ENCODE results near the gene GALNT15.

Gene GALNT15

GRCh38 chr3:16247282-16248061 lies 73.0 kb downstream of the GALNT15 start:
- in situ Hi-C loops (cut with HindIII; ENCODE audit: low sequenced_read_pairs): no loop called here

DNA sequence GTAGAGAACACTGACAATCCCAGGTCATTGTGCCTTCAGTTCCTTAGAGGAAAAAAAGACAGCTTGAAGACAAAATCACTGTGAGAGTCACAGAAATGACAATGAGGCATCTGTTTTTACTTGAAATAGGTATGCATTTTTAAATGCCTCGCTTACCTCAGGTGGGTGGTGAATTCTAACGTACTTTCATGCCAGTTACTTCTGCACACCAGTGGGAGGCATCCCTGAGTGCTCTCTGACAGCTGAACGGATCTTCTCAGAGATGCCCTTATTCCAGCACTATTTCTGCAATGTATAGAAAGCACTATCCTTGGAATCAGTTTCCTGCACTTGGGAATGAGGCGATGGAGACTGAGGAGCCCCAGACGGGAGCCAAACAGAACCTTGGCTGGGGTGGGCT lies 74.1 kb downstream of the GALNT15 start:
- in situ Hi-C loops (cut with HindIII; ENCODE audit: low sequenced_read_pairs): no loop called here

GRCh38 chr3:16249336-16249735 lies 74.9 kb downstream of the GALNT15 start:
- in situ Hi-C loops (cut with HindIII; ENCODE audit: low sequenced_read_pairs): no loop called here

- in situ Hi-C loops (cut with HindIII; ENCODE audit: low sequenced_read_pairs): no loop called here
These were observed 75.4 kb downstream of the GALNT15 start for GRCh38 chr3:16249886-16250285.

- in situ Hi-C loops (cut with HindIII; ENCODE audit: low sequenced_read_pairs): no loop called here
These were observed 77.0 kb downstream of the GALNT15 start for GRCh38 chr3:16251316-16252085.

GRCh38 chr3:16252243-16252978 lies 77.9 kb downstream of the GALNT15 start:
- in situ Hi-C loops (cut with HindIII; ENCODE audit: low sequenced_read_pairs): no loop called here

DNA sequence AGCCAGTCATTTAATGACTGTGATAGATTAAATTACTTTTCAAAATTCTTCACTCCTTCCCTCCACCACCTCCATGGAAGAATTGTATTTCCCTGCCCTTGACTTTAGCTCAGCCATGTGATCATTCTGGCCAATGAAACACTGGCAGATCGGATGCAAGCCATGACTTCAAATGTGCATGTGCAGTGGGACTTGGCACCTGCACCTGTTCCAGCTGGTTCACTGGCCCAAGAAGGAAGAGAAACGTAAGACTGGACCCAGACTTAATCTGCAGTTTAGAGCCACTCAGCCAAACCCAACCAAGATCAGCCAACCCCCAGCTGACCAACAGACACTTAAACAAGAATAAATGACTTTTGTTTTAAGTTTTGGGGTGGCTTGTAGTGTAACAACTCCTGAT lies 78.5 kb downstream of the GALNT15 start:
- in situ Hi-C loops (cut with HindIII; ENCODE audit: low sequenced_read_pairs): no loop called here

GRCh38 chr3:16253601-16254000 lies 79.1 kb downstream of the GALNT15 start:
- in situ Hi-C loops (cut with HindIII; ENCODE audit: low sequenced_read_pairs): no loop called here

DNA sequence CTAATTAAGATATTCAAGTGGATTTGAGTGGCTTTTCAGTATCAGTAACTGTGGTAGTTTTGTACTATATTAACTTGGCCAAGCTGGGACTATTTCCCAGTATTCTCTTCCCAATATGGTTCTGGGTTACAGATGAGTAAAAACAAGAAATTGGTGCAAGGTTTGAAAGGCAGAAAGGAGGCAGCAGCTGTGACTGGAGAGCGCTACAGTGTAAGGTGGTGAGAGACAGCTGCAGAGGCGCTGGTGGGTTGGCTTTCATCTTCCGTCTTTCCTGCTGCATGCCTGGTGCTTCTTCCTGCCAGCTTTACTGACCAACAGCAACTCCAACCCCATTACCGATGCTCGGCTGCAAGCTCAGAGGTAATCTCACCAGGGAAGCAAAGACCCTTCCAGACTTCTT lies 80.4 kb downstream of the GALNT15 start:
- in situ Hi-C loops (cut with HindIII; ENCODE audit: low sequenced_read_pairs): no loop called here

DNA sequence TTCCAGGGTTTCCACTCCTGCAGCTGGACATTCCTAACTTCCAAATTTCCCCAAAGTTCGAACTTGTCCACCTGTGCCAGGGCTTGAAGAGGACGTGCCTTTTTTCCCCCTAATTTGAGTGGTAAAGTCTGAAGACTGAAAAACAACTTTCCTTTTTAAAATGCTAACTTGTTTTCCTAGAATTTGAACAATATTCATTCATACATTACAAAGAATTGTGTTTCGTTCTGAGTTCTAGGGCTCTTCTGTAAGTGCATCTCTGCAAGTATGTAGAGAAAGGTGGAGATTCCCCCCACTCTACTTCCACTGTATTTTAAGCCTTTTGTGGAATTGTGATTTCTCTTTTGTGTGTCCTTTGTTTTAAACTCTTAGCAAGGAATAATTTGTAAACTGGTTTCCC lies 80.8 kb downstream of the GALNT15 start:
- in situ Hi-C loops (cut with HindIII; ENCODE audit: low sequenced_read_pairs): no loop called here

GRCh38 chr3:16255726-16256125 lies 81.2 kb downstream of the GALNT15 start:
- in situ Hi-C loops (cut with HindIII; ENCODE audit: low sequenced_read_pairs): no loop called here

DNA sequence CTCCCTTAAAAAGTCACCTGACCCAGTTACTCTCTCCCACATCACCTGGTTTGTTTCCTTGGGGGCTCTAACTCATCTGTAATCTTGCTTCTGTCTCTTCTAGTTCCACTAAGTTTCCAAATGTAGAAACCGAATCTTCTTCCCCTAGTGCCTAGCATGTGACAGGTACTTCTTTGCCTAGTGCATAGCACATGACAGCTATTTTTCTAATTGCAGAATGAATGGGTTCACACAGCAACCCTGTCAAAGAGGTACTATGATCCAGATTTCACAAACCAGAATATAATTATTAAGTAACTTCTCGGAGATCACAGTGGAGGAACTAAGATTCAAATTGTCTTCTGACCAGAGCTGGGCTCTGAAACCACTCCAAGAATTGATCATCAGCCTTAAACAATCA lies 82.8 kb downstream of the GALNT15 start:
- in situ Hi-C loops (cut with HindIII; ENCODE audit: low sequenced_read_pairs): no loop called here

DNA sequence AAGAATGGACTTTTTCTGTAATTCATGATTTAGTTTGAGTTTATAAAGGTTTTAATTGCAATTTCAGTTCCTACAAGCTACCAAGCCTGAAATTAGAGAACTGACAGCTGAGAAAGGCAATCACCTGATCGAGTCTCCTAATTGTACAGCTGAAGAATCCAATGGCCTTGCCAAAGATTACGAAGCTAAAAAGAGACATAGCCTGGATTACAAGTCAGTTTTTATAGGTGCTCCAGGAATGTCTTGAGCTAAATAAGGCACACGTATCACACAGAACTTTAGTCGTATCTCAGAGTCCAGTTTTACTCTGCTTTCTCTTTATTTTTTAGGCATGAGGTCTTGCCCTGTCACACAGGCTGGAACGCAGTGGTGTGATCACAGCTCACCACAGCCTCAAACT lies 83.7 kb downstream of the GALNT15 start:
- in situ Hi-C loops (cut with HindIII; ENCODE audit: low sequenced_read_pairs): no loop called here

DNA sequence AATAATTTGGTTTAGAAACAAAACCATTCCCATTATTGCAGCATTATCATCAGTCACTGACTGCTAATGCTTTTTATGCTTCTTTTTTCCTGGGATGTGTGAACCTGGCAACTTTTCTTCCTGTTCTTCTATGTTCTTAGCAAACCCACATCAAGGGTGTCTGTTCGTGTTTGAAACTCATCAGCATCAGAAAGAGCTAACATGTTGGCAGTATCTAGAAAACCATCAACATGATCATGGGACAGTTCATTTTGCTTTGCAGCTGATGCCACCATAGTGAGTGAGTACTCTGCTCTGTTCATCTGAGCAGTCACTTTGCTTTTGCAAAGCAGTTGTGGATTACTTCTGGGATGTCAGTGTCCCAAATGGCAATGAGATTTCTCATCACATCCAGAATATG lies 84.4 kb downstream of the GALNT15 start:
- in situ Hi-C loops (cut with HindIII; ENCODE audit: low sequenced_read_pairs): no loop called here

- in situ Hi-C loops (cut with HindIII; ENCODE audit: low sequenced_read_pairs): no loop called here
These were observed 85.6 kb downstream of the GALNT15 start for GRCh38 chr3:16260046-16260445.

GRCh38 chr3:16262174-16262573 lies 87.7 kb downstream of the GALNT15 start:
- in situ Hi-C loops (cut with HindIII; ENCODE audit: low sequenced_read_pairs): no loop called here

DNA sequence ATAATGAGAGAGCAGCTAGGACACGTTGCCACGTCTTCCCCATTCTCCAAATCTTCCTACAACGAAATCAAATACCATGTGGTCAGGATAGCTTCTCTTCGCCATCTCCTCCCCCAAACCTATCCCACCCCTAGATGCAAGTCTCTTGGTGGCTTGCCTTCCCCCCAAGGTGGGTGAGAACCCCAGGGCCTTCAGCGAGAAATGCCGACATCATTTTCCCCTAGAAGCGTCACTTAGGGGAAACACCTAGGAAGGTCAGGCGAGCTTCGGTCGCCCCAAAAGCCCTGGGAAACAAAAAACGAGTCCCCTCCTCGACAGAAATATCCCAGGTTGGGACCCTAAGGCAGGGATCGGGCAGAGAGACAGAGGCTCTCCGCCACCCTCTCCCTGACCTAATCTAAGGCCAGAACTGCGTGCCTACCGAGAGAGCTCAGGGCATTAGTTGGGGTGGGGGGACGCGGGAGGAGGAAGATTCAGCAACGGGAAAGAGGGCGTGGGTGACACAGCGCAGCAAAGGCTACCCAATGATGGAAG lies 89.8 kb downstream of the GALNT15 start:
- in situ Hi-C loops (cut with HindIII; ENCODE audit: low sequenced_read_pairs): no loop called here

DNA sequence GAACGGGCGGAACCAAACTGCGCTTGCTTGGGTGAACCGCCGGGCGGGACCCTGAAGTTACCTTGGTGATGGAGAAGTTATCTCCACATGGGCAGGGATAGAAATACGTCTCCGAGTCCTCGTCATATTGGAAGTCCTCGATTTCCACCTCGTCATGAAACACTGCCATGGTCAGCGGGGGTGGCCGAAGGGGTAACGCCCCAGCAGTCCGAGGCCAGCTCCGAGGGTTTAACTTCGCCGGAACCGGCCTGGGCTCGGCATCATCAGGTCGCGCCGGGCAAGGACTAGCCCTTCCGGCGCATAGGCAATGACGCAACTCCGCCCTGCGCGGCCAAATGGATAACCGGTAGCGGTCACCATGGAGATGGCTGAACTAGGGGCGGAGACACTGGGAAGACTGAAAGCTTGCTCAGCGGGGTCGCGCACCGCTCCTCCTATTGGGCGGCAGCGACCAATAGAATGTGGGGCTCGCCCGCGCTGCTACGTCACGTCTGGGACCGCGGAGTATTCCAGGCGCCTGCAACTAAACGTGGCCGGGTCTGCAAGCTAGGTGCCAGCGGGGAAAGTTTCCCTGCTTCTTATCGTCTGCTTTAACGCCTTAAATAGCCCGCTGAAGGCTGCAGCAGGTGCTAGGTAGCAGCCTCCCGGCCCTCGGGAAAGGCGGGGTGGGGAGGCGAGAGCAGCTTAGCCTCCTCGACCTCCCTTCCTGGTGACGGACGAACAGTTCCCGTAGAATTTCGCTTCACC lies 90.4 kb downstream of the GALNT15 start, which contains the start of the genes DPH3 and OXNAD1:
Gene DPH3, minus strand, starts transcription at position 236 of the 747 bp plus-strand sequence. Its CDS starts 67 bp downstream, at position 169.
Gene OXNAD1, plus strand, starts transcription at position 505 of the 747 bp plus-strand sequence. CDS start 5,741 bp downstream, outside the sequence.
- in situ Hi-C loops (cut with HindIII; ENCODE audit: low sequenced_read_pairs): no loop called here

DNA sequence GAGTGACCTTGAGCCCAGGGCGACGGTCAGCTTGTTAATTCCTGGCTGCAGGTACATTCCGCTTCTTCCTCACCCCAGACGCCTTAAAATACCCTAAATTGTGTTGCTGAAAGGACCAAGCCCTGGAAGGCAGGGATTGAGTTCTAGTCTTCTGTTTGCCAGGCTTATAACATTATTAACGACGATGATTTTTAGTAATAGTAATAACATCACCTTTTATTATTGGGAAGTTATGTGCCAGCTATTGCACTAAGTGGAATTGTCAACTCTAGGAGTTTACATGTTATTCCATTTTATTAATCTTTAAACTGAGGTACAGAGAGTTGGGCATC lies 90.9 kb downstream of the GALNT15 start:
- in situ Hi-C loops (cut with HindIII; ENCODE audit: low sequenced_read_pairs): no loop called here

- in situ Hi-C loops (cut with HindIII; ENCODE audit: low sequenced_read_pairs): no loop called here
These were observed 92.2 kb downstream of the GALNT15 start for GRCh38 chr3:16266714-16267113.

GRCh38 chr3:16270855-16271254 lies 96.4 kb downstream of the GALNT15 start:
- in situ Hi-C loops (cut with HindIII; ENCODE audit: low sequenced_read_pairs): no loop called here
